ENCODE measurements around the gene ACKR3. TPM values are rescaled to one million over a fixed set of nuclear protein-coding genes. Genes with fewer than 3 reads are reported as not detected.

ACKR3 gene
- total RNA-seq, 2 experiments from 2014 or later, result 0.61 to 0.74 TPM

DNA sequence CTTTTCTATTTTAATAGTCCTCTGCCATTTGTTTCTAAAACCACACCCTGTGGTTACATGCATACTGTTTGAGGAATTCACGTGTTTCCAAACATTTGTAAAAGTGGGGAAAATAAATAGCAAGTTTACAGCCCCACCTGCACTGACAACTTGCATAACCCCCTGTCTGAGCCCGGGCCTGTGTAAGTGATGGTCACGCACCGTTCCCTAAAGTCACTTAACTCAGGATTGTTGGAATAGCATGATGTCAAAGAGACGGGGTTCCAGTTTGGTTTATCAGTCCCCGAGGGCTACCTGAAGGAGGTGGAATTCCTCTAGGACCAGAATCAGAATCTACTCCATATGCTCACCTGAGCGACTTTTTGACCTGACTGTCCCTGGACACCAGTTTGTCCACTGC lies 30.5 kb downstream of the ACKR3 start:
- POLR2A ChIA-PET, result no interaction called here
- Mint-ChIP-seq H3K36me3 (ENCODE audit: low read depth) (no peaks in the 10 kb centered on the region), H3K9me3 (no peaks in the 10 kb centered on the region), H3K4me1 (ENCODE audit: low read depth) (no peaks in the 10 kb centered on the region), H3K27ac (no peak overlapping the region), H3K4me3 (no peak overlapping the region), H3K27me3 (peaks cover 29% of the 10 kb centered on the region)
- Histone ChIP-seq H3K4me1 (ENCODE audit: insufficient read depth, low read length) (peaks cover 2% of the 10 kb centered on the region), H3K27me3 (ENCODE audit: control insufficient read depth in 1 of 2, insufficient read depth in 2 of 2, low read length in 2 of 2) (no peaks in the 10 kb centered on the region), H3K4me3 (ENCODE audit: low read length) (no peak overlapping the region), H3K27ac (ENCODE audit: low read depth in 1 of 2, low read length in 2 of 2) (no peak overlapping the region), H3K9me3 (ENCODE audit: control insufficient read depth in 1 of 2, insufficient read depth in 1 of 2, low read length in 2 of 2) (no peaks in the 10 kb centered on the region), H3K36me3 (ENCODE audit: insufficient read depth, low read length) (no peaks in the 10 kb centered on the region)
- no peak for ATAC-seq (ENCODE audit: poor library complexity)
- CTCF ChIA-PET, result no interaction called here
- intact Hi-C loops (cut with DNase I, micrococcal nuclease), result no loop called here
- TF ChIP-seq, protein P1, sequence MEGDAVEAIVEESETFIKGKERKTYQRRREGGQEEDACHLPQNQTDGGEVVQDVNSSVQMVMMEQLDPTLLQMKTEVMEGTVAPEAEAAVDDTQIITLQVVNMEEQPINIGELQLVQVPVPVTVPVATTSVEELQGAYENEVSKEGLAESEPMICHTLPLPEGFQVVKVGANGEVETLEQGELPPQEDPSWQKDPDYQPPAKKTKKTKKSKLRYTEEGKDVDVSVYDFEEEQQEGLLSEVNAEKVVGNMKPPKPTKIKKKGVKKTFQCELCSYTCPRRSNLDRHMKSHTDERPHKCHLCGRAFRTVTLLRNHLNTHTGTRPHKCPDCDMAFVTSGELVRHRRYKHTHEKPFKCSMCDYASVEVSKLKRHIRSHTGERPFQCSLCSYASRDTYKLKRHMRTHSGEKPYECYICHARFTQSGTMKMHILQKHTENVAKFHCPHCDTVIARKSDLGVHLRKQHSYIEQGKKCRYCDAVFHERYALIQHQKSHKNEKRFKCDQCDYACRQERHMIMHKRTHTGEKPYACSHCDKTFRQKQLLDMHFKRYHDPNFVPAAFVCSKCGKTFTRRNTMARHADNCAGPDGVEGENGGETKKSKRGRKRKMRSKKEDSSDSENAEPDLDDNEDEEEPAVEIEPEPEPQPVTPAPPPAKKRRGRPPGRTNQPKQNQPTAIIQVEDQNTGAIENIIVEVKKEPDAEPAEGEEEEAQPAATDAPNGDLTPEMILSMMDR (IDR thresholded peaks at IDR 0.05), result no peak
- no peak for DNase-seq

DNA sequence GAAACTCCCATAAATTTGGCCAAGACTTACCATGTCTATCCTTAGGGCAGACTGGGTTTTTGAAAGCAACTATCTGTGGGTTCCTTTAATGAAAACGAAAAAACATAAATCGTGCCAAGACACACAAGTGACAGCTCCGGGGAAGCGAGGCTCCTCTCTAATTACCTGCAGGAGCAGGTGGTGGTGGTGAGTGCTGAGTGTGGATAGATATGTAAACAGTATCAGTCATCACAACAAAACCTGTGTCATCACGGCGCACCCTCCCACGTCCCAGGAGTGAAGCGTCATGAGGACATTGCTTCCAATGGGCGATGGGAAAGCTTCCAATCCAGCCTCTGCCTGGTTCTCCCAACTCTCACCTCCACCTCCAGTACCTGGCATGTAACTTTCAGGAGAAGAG lies 31.3 kb downstream of the ACKR3 start:
- intact Hi-C loops (cut with DNase I, micrococcal nuclease), result no loop called here
- Mint-ChIP-seq H3K27ac (no peak overlapping the region), H3K9me3 (no peaks in the 10 kb centered on the region), H3K27me3 (peaks cover 36% of the 10 kb centered on the region), H3K36me3 (ENCODE audit: low read depth) (no peaks in the 10 kb centered on the region), H3K4me3 (no peak overlapping the region), H3K4me1 (ENCODE audit: low read depth) (no peaks in the 10 kb centered on the region)
- H3K9me3 ChIP-seq (ENCODE audit: control insufficient read depth in 1 of 2, insufficient read depth in 1 of 2, low read length in 2 of 2), result no peaks in the 10 kb centered on the region
- H3K4me1 ChIP-seq (ENCODE audit: insufficient read depth, low read length), result peaks cover 2% of the 10 kb centered on the region
- TF ChIP-seq, protein P1 (IDR thresholded peaks at IDR 0.05), result no peak
- no peak overlapping the region for H3K27ac ChIP-seq (ENCODE audit: low read depth in 1 of 2, low read length in 2 of 2)
- no peaks in the 10 kb centered on the region for H3K36me3 ChIP-seq (ENCODE audit: insufficient read depth, low read length)
- POLR2A ChIA-PET, result no interaction called here
- CTCF ChIA-PET, result no interaction called here
- H3K27me3 ChIP-seq (ENCODE audit: control insufficient read depth in 1 of 2, insufficient read depth in 2 of 2, low read length in 2 of 2), result no peaks in the 10 kb centered on the region
- no peak for DNase-seq
- ATAC-seq (ENCODE audit: poor library complexity), result no peak
- H3K4me3 ChIP-seq (ENCODE audit: low read length), result no peak overlapping the region

DNA sequence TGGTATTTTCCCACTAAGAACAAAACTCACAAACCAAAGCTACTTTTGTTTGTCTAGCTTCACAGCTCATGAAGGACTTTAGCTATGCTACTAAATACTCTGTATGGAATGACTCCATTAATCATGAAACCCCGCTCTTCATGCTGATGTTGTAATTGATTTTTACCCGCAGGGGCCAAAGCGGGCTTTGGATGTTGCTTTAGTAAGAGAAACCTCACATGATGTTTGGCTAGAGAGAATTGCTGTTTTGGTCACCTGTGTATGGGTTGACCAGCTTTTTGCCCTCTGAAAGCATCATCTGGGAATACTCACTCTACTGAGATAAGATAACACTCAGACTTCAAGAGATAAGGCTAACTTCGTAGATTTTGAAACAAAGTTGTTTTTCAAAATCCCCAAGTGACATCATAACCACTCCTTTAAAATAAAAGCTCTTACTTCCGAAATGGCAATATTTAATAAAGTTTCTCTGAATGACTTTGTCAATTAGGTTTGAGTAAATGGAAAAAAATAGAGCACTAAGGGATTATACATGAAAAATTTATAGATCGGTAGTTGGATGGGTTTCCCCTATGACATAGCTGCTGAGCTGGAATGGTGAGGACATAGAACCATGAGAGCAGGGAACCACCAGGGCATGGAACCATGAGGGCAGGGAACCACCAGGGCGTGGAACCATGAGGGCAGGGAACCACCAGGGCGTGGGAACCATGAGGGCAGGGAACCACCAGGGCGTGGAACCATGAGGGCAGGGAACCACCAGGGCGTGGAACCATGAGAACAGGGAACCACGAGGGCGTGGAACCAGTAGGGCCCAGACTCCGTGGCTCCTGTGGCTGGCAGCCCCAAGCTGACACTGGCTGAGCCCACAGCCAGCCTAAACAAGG lies 31.9 kb downstream of the ACKR3 start:
- no peaks in the 10 kb centered on the region for H3K27me3 ChIP-seq (ENCODE audit: control insufficient read depth in 1 of 2, insufficient read depth in 2 of 2, low read length in 2 of 2)
- no peak overlapping the region for H3K4me3 ChIP-seq (ENCODE audit: low read length)
- no peaks in the 10 kb centered on the region for H3K36me3 ChIP-seq (ENCODE audit: insufficient read depth, low read length)
- no peak for ATAC-seq (ENCODE audit: poor library complexity)
- Mint-ChIP-seq H3K27ac (no peak overlapping the region), H3K36me3 (ENCODE audit: low read depth) (no peaks in the 10 kb centered on the region), H3K27me3 (peaks cover 43% of the 10 kb centered on the region), H3K9me3 (no peaks in the 10 kb centered on the region), H3K4me3 (no peak overlapping the region), H3K4me1 (ENCODE audit: low read depth) (no peaks in the 10 kb centered on the region)
- ChIA-PET CTCF (no interaction called here), POLR2A (no interaction called here)
- no peak overlapping the region for H3K27ac ChIP-seq (ENCODE audit: low read depth in 1 of 2, low read length in 2 of 2)
- TF ChIP-seq, protein P1 (IDR thresholded peaks at IDR 0.05), result no peak
- H3K4me1 ChIP-seq (ENCODE audit: insufficient read depth, low read length), result peaks cover 2% of the 10 kb centered on the region
- H3K9me3 ChIP-seq (ENCODE audit: control insufficient read depth in 1 of 2, insufficient read depth in 1 of 2, low read length in 2 of 2), result no peaks in the 10 kb centered on the region
- no peak for DNase-seq
- intact Hi-C loops (cut with DNase I, micrococcal nuclease), result no loop called here
